Panc1 (cell line): ENCODE results near the gene CYP26C1.

Source experiments
- CTCF ChIP-seq: fragments of 450-650 bp; IDR thresholded peaks from 2 replicates; pipeline ENCODE4 v1.5.1; 2017; ENCODE audit warnings: mild to moderate bottlenecking
- POLR2AphosphoS5 ChIP-seq: IDR thresholded peaks from 2 replicates; pipeline ENCODE4 v1.6.1; 2012; ENCODE audit warnings: mild to moderate bottlenecking, low read depth, low read length, moderate library complexity
- SIN3A ChIP-seq: IDR thresholded peaks from 2 replicates; pipeline ENCODE4 v1.6.1; 2012; ENCODE audit warnings: low read depth, mild to moderate bottlenecking, low read length, moderate library complexity, borderline replicate concordance; ENCODE audit not compliant: insufficient read depth
- TCF7L2 ChIP-seq: IDR thresholded peaks from 2 replicates; pipeline ENCODE4 v1.6.1; 2011; ENCODE audit warnings: mild to moderate bottlenecking, low read depth, low read length, inconsistent platforms

- no peak for TF ChIP-seq CTCF
- TF ChIP-seq SIN3A, result no peak
- no peak for TF ChIP-seq POLR2AphosphoS5
- no peak for TF ChIP-seq TCF7L2
Observed at GRCh38 chr10:93095225-93095624, 34.6 kb downstream of the CYP26C1 start.
